Thyroid gland (tissue), 4 donors: Measurements from ENCODE around the gene RPTOR. TPM values are rescaled to one million over a fixed set of nuclear protein-coding genes. Genes with fewer than 3 reads are reported as not detected.

Experiments used
- DNase-seq, 2 donors: peaks; one replicate each; pipeline ENCODE4 v3.0.0-alpha.2; 2019
- H3K27ac ChIP-seq, 3 donors: fragments of 200-600 bp; sonication (generic); 1 replicate in 2 of 3; 2 replicates in 1 of 3; pipeline ENCODE4 v1.5.1; 2016 to 2019; ENCODE audit warnings: mild to moderate bottlenecking in 1 of 3, moderate library complexity in 1 of 3
- H3K27me3 ChIP-seq: fragments of 200-600 bp; sonication (generic); one replicate; pipeline ENCODE4 v1.5.1; 2019
- H3K36me3 ChIP-seq, 2 donors: fragments of 200-600 bp; sonication (generic); one replicate each; pipeline ENCODE4 v1.5.1; 2016 to 2019
- H3K4me1 ChIP-seq, 2 donors: fragments of 200-600 bp; sonication (generic); one replicate each; pipeline ENCODE4 v1.5.1; 2017 to 2019
- H3K4me3 ChIP-seq, 3 donors: fragments of 200-600 bp; sonication (generic); replicated peaks in 1 of 3; 1 replicate in 2 of 3; 2 replicates in 1 of 3; pipeline ENCODE4 v1.5.1; 2016; ENCODE audit warnings: mild to moderate bottlenecking in 1 of 3
- H3K9me3 ChIP-seq: fragments of 200-600 bp; sonication (generic); one replicate; pipeline ENCODE4 v1.5.1; 2017
- POLR2A ChIP-seq, 2 donors: fragments of 450-650 bp; IDR thresholded peaks; one replicate each; pipeline ENCODE4 v1.6.1; 2017; ENCODE audit warnings: antibody characterized with exemption in 2 of 2, mild to moderate bottlenecking in 2 of 2, moderate library complexity in 1 of 2
- WGBS, 2 donors: methylation state at CpG; one replicate each; pipeline ENCODE4 v1.1.5; 2017; 5-methylcytosine and 5-hydroxymethylcytosine counted together
- intact Hi-C: fragments of 100-400 bp; cut with DNase I; formaldehyde crosslinking; loops from one replicate; pipeline ENCODE4 v1.15.1; 2023
- total RNA-seq, 4 donors: library from RNA; depleted of rRNA; stranded (reverse); fragments of >200 nt; gene quantifications; one replicate each; pipeline ENCODE4 v1.2.3, GENCODE V29; 2016
- TF ChIP-seq, protein P1 (sequence below), 6 experiments: fragments of 200-600 bp in 3 of 6; fragments of 450-650 bp in 3 of 6; sonication (generic) in 3 of 6; IDR thresholded peaks; one replicate each; pipeline ENCODE4 v1.5.1; 2016 to 2019; ENCODE audit warnings: antibody characterized with exemption in 6 of 6, mild to moderate bottlenecking in 2 of 6, inconsistent platforms in 1 of 6, moderate library complexity in 1 of 6

The RPTOR gene
- total RNA-seq, 4 donors from 2014 or later = 24.2 to 58.1 (median 34.5) TPM

DNA sequence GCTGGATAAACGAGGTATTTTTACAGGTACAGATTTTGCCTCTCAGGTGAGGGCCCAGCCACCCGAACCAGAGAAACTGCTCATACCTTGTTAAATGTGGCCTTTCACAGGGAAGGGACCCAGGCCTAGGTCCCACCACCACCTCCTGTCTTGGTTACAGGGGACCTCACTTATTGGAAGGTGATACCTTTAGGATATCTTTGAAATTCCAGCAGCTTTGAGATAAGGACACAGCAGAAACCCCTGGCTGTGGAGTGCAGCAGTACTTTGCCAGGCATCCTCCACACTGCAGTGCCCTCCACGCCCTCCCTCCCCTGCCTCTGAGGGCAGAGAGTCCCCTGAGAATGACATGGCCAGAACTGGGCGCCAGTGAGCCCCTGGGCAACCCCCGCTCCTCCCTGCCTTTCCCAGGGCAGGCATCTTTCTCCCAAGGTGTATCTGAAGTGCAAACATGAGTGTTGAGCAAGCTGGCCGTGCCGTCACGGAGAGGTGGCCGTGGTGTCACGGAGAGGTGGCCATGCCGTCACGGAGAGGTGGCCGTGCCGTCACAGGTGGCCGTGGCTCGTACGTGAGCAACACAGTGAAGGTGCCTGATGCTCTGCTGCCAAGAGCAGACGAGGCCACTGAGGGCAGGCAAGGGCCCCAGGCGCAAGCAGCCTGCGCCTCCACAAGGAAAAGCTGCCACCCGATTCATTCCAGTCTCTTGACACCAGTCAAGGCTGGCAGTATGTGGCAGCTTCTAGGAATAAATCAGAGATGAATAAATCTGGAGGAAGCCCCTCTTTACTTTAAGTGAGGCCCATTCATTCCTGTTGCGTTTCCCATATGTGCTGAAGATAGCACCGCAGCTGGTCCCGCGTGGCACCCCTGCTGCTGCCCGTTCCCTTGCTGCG, 312.5 kb downstream of the RPTOR start:
- no peak overlapping the region for H3K27ac ChIP-seq
- H3K4me3 ChIP-seq = no peak overlapping the region
- peaks cover 10 to 12% of the 10 kb centered on the region in 2 donors for H3K4me1 ChIP-seq
- WGBS, 2 donors = 92 to 96% methylated on average over 27 of the region's 27 CpGs
- TF ChIP-seq POLR2A (IDR thresholded peaks at IDR 0.05) = no peak
- no peaks in the 10 kb centered on the region for H3K27me3 ChIP-seq
- no peaks in the 10 kb centered on the region for H3K9me3 ChIP-seq
- intact Hi-C loops = no loop called here
- no peak for DNase-seq
- peaks cover 0 to 5% of the 10 kb centered on the region in 2 donors for H3K36me3 ChIP-seq

DNA sequence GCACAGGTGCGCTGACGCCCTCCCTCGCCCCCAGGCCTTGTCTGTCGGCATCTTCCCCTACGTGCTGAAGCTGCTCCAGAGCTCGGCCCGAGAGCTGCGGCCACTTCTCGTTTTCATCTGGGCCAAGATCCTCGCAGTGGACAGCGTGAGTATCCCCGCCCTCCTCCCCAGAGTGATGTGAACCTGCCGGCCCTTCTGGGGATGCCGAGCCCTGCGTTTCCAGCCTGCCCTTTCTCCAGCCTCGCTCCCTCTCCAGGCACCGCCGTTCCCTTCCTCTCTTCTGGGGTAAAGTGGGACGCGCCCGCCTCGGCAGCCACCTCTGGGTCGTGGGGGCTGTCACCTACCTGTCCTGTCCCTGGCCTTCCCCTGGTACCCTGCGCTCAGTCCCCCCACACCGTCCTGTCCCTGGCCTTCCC, 313.1 kb downstream of the RPTOR start:
- no peak for DNase-seq
- Histone ChIP-seq H3K9me3 (no peaks in the 10 kb centered on the region), H3K4me3 (no peak overlapping the region), H3K4me1 (peaks cover 10 to 12% of the 10 kb centered on the region in 2 donors), H3K27ac (no peak overlapping the region), H3K36me3 (peaks cover 0 to 5% of the 10 kb centered on the region in 2 donors), H3K27me3 (no peaks in the 10 kb centered on the region)
- intact Hi-C loops = no loop called here
- TF ChIP-seq POLR2A (IDR thresholded peaks at IDR 0.05) = no peak
- TF ChIP-seq, protein P1, sequence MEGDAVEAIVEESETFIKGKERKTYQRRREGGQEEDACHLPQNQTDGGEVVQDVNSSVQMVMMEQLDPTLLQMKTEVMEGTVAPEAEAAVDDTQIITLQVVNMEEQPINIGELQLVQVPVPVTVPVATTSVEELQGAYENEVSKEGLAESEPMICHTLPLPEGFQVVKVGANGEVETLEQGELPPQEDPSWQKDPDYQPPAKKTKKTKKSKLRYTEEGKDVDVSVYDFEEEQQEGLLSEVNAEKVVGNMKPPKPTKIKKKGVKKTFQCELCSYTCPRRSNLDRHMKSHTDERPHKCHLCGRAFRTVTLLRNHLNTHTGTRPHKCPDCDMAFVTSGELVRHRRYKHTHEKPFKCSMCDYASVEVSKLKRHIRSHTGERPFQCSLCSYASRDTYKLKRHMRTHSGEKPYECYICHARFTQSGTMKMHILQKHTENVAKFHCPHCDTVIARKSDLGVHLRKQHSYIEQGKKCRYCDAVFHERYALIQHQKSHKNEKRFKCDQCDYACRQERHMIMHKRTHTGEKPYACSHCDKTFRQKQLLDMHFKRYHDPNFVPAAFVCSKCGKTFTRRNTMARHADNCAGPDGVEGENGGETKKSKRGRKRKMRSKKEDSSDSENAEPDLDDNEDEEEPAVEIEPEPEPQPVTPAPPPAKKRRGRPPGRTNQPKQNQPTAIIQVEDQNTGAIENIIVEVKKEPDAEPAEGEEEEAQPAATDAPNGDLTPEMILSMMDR (IDR thresholded peaks at IDR 0.05) = no peak
- WGBS, 2 donors = 95 to 97% methylated on average over 25 of the region's 25 CpGs

DNA sequence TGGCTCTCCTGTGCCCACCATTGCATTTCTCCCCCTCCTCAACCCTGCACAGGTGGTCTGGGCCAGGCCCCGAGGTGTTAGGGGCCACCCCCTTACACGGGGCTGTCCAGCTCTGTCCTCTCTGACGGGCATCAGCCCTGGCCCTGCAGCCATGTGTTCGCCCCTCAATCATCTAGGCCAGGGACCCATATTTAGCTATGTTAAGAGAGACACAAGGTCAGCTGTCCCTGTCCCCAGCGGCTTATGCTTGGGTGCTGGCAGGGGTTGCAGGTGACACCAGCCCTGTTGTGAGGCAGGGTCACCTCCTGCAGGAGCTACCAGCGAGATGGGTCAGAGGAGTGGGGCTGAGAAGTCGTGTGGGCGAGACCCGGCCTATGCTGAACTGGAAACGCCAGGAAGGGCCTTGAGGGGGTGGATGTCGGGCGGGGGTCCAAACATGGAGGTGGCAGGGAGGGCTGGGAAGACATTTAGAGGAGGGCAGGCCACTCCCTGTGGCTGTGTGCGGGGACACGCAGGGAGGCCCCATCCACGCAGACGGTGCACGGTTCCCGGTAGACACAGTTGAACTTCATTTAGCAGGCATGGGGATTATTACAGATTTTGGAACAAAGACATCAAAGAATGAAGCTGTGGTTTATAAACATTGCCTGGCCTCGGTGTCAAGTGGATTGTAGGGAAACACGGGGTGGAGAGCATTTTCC, 313.8 kb downstream of the RPTOR start:
- intact Hi-C loops = no loop called here
- Histone ChIP-seq H3K4me3 (no peak overlapping the region), H3K27ac (no peak overlapping the region), H3K27me3 (no peaks in the 10 kb centered on the region), H3K9me3 (no peaks in the 10 kb centered on the region), H3K4me1 (peaks cover 10 to 12% of the 10 kb centered on the region in 2 donors), H3K36me3 (peaks cover 0 to 5% of the 10 kb centered on the region in 2 donors)
- TF ChIP-seq POLR2A (IDR thresholded peaks at IDR 0.05) = no peak
- TF ChIP-seq, protein P1 (IDR thresholded peaks at IDR 0.05) = no peak
- 87 to 89% methylated on average over 18 to 20 of the region's 20 CpGs for WGBS, 2 donors
- DNase-seq = no peak

DNA sequence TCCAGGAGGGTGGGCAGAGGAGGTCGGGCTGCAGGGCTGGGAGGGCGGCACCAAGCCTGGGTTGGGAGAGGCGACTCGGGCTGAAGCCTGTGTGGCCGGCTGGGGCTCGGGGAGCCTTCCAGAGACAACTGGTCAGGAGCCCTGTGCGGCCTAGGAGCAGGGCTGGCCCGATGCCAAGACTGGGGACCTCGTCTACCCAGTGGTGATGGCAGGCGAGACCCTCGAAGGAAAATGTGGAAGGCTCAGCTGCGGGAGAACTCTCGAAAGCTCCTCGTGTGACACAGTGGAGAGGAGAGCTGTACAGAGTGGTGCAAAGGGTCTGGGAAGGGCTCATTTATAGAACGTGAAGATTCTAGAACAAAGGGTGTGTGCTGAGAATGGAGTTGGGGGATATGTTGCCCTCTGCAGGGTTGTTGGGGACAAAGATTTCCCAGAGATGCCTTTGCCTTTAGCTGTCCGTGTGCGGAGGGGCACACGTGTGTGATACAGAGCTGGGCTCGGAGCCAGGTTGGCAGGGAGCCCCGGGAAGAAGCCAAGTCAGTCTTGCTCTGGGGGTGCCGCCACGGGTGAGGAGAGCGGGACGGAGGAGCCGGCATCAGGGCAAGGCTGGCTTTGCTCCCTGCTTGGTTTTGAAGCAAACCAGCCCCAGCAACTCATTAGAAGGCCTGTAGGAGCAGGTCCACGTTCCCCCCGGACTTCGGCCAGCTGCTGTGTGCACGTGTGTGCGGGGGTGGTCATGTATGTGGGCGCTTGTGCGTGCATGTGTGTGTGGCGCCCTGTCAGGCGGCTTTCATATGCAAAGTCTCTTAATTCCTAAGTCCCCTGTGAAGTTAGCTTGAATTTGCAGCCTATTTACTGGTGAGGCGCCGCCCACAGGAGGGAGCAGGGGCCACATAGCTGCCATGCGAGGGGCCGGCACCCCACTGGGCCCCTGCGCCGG, 314.6 kb downstream of the RPTOR start:
- WGBS, 2 donors = 44 to 46% methylated on average over 34 to 40 of the region's 40 CpGs
- no peak overlapping the region for H3K27ac ChIP-seq
- H3K27me3 ChIP-seq = no peaks in the 10 kb centered on the region
- no peak overlapping the region for H3K4me3 ChIP-seq
- peaks cover 10 to 12% of the 10 kb centered on the region in 2 donors for H3K4me1 ChIP-seq
- TF ChIP-seq POLR2A (IDR thresholded peaks at IDR 0.05) = no peak
- TF ChIP-seq, protein P1 (IDR thresholded peaks at IDR 0.05) = peak in 3 of 6 experiments; percentile 7 to 20 (median 14)
- H3K36me3 ChIP-seq = peaks cover 0 to 5% of the 10 kb centered on the region in 2 donors
- intact Hi-C loops = no loop called here
- no peaks in the 10 kb centered on the region for H3K9me3 ChIP-seq
- peak; percentile 93 to 96 for DNase-seq
